ENCODE data around the gene PRLR.

DNA sequence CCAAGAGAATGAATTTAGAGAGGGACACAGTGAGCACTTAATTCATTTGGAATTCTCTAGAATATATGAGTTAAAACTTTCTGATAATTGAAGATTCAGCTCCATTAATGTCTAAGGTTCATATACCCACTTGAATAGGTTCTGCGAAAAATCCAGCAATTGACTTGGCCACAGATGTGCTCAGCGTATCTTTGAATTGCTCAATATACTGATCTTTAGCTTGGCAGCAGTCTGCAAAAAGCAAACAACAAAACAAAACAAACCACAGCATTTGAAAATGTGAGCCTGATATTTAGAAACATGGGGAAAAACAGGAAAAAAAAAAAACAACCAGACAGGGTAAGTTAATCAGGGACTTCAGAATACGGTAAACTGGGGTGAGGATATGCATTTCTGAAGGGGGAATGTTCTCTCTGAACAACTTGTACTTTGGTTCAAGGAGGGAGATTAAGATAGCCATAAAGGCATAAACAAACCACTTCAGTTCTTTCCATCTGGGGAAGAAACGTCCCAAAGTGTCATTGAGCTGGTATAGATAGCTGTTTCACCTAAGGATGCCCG is 203.9 kb downstream of the PRLR start:
- TF ChIP-seq, protein P1, sequence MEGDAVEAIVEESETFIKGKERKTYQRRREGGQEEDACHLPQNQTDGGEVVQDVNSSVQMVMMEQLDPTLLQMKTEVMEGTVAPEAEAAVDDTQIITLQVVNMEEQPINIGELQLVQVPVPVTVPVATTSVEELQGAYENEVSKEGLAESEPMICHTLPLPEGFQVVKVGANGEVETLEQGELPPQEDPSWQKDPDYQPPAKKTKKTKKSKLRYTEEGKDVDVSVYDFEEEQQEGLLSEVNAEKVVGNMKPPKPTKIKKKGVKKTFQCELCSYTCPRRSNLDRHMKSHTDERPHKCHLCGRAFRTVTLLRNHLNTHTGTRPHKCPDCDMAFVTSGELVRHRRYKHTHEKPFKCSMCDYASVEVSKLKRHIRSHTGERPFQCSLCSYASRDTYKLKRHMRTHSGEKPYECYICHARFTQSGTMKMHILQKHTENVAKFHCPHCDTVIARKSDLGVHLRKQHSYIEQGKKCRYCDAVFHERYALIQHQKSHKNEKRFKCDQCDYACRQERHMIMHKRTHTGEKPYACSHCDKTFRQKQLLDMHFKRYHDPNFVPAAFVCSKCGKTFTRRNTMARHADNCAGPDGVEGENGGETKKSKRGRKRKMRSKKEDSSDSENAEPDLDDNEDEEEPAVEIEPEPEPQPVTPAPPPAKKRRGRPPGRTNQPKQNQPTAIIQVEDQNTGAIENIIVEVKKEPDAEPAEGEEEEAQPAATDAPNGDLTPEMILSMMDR (IDR thresholded peaks at IDR 0.05; ENCODE audit: insufficient read depth, low read depth, low read length) = no peak
- no peak for TF ChIP-seq EZH2 (IDR thresholded peaks at IDR 0.05; ENCODE audit: insufficient read depth, low read length)

Measured in astrocyte (in vitro differentiated cells and primary cell).